Neural cell (in vitro differentiated cells): Measurements from ENCODE around the gene APBA1. TPM values are rescaled to one million over a fixed set of nuclear protein-coding genes. Genes with fewer than 3 reads are reported as not detected.

Source experiments
- H2AFZ ChIP-seq: fragments of 200-600, 300-800 bp; sonication (generic), shearing (Covaris generic); 2 replicates; pipeline ENCODE4 v1.6.0; 2014; ENCODE audit warnings: low read depth, mild to moderate bottlenecking, antibody characterized with exemption, low read length, moderate library complexity
- H3F3A ChIP-seq: fragments of 200-600 bp; shearing (Covaris generic); 2 replicates; pipeline ENCODE4 v1.6.1; 2016; ENCODE audit warnings: mild to moderate bottlenecking, moderate library complexity, mixed read lengths, antibody characterized with exemption, low read length; ENCODE audit not compliant: insufficient read depth, poor library complexity, severe bottlenecking
- H3K27ac ChIP-seq: fragments of 200-600, 300-800 bp; sonication (generic), shearing (Covaris generic); 2 replicates; pipeline ENCODE4 v1.5.1; 2014; ENCODE audit warnings: mild to moderate bottlenecking, low read length, moderate library complexity
- H3K27me3 ChIP-seq: fragments of 300-800, 200-600 bp; sonication (generic), shearing (Covaris generic); 2 replicates; pipeline ENCODE4 v1.6.0; 2014; ENCODE audit warnings: mild to moderate bottlenecking, low read depth, low read length, moderate library complexity; ENCODE audit not compliant: insufficient read depth
- H3K36me3 ChIP-seq: fragments of 300-800, 200-600 bp; sonication (generic), shearing (Covaris generic); 2 replicates; pipeline ENCODE4 v1.5.1; 2014; ENCODE audit warnings: mild to moderate bottlenecking, antibody characterized with exemption, low read length, moderate library complexity; ENCODE audit not compliant: insufficient read depth
- H3K4me2 ChIP-seq: fragments of 300-800, 200-600 bp; sonication (generic), shearing (Covaris generic); 2 replicates; pipeline ENCODE4 v1.6.0; 2014; ENCODE audit warnings: mild to moderate bottlenecking, low read length
- H3K4me3 ChIP-seq: fragments of 300-800, 200-600 bp; sonication (generic), shearing (Covaris generic); 2 replicates; pipeline ENCODE4 v1.5.1; 2014; ENCODE audit warnings: mild to moderate bottlenecking, low read length, moderate library complexity
- H3K79me2 ChIP-seq: fragments of 200-600 bp; shearing (Covaris generic); replicated peaks from 2 replicates; pipeline ENCODE4 v1.6.0; 2014; ENCODE audit warnings: mild to moderate bottlenecking, low read length, moderate library complexity; ENCODE audit not compliant: insufficient read depth
- H3K9ac ChIP-seq: fragments of 300-800, 200-600 bp; sonication (generic), shearing (Covaris generic); 2 replicates; pipeline ENCODE4 v1.6.1; 2016; ENCODE audit warnings: mild to moderate bottlenecking, low read length, mixed read lengths
- H3K9me2 ChIP-seq: fragments of 200-600 bp; shearing (Covaris generic); 2 replicates; pipeline ENCODE4 v1.6.1; 2016; ENCODE audit warnings: mild to moderate bottlenecking, low read length, mixed read lengths; ENCODE audit not compliant: insufficient read depth
- H3K9me3 ChIP-seq: fragments of 200-600, 300-800 bp; sonication (generic), shearing (Covaris generic); 2 replicates; pipeline ENCODE4 v1.6.1; 2016; ENCODE audit warnings: mild to moderate bottlenecking, mixed run types, low read length, moderate library complexity, mixed read lengths
- H4K20me1 ChIP-seq: fragments of 200-600 bp; shearing (Covaris generic); 2 replicates; pipeline ENCODE4 v1.6.1; 2016; ENCODE audit warnings: mild to moderate bottlenecking, mixed run types; ENCODE audit not compliant: insufficient read depth
- EP300 ChIP-seq: fragments of 450-650 bp; conservative IDR thresholded peaks from 2 replicates; pipeline ENCODE4 v1.6.1; 2014; ENCODE audit warnings: antibody characterized with exemption, mild to moderate bottlenecking, moderate library complexity; ENCODE audit not compliant: poor library complexity, severe bottlenecking
- EZH2 ChIP-seq: fragments of 200-600, 300-800 bp; shearing (Covaris generic), sonication (generic); IDR thresholded peaks from 2 replicates; pipeline ENCODE4 v1.6.1; 2014; ENCODE audit warnings: antibody characterized with exemption, low read length, borderline replicate concordance, mild to moderate bottlenecking; ENCODE audit not compliant: insufficient read depth, poor library complexity, severe bottlenecking
- MXI1 ChIP-seq: fragments of 450-650 bp; conservative IDR thresholded peaks from 2 replicates; pipeline ENCODE4 v1.6.1; 2014; ENCODE audit warnings: antibody characterized with exemption, mild to moderate bottlenecking; ENCODE audit not compliant: poor library complexity, severe bottlenecking
- POLR2AphosphoS5 ChIP-seq: IDR thresholded peaks from 2 replicates; pipeline ENCODE4 v1.6.1; 2012
- RAD21 ChIP-seq: fragments of 450-650 bp; conservative IDR thresholded peaks from 2 replicates; pipeline ENCODE4 v1.6.1; 2014; ENCODE audit warnings: antibody characterized with exemption, mild to moderate bottlenecking, moderate library complexity
- SMC3 ChIP-seq: fragments of 450-650 bp; conservative IDR thresholded peaks from 2 replicates; pipeline ENCODE4 v1.6.1; 2014; ENCODE audit warnings: antibody characterized with exemption, mild to moderate bottlenecking, moderate library complexity; ENCODE audit not compliant: poor library complexity
- TAF1 ChIP-seq: IDR thresholded peaks from 2 replicates; pipeline ENCODE4 v1.6.1; 2012; ENCODE audit warnings: low read depth
- polyA plus RNA-seq: library from polyadenylated mRNA; depleted of rRNA; stranded (reverse); fragments of >200 nt; gene quantifications from 2 replicates; pipeline ENCODE4 v1.2.3, GENCODE V29; 2014
- TF ChIP-seq, protein P1 (sequence below): fragments of 450-650 bp; IDR thresholded peaks from 2 replicates; pipeline ENCODE4 v1.5.1; 2014; ENCODE audit warnings: antibody characterized with exemption, mild to moderate bottlenecking, moderate library complexity; ENCODE audit not compliant: poor library complexity, severe bottlenecking
- TF ChIP-seq, protein P2 (sequence below): IDR thresholded peaks from 2 replicates; pipeline ENCODE4 v1.6.1; 2012; ENCODE audit warnings: borderline replicate concordance

APBA1 gene
- polyA plus RNA-seq, 1 donor from 2014 or later: 10.9 TPM

DNA sequence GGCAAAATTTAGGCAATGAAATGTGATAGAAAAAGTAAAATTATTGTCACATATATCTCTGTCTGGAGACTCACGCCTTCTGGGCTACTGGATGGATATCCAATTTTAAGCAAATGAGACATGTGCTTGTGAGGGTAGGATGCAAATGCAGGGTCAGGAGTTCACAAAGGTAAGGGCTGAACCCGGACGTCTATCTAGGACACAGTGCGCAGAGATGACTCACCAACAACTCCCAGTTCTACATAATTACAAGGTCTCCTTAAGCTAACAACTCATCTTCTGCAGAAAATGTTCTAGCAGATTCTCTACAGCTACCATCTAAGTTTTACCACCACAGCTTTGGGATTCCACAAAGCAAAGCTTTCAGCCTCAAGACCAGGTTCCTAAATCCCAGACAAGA, 186.7 kb downstream of the APBA1 start:
- Histone ChIP-seq H3K27ac (no peak overlapping the region), H3K27me3 (no peaks in the 10 kb centered on the region), H2AFZ (no peak overlapping the region), H3K9ac (no peak overlapping the region), H3K4me3 (no peak overlapping the region), H3K79me2 (no peaks in the 10 kb centered on the region), H3K9me3 (peaks cover 2% of the 10 kb centered on the region), H3K9me2 (no peaks in the 10 kb centered on the region), H4K20me1 (no peaks in the 10 kb centered on the region), H3F3A (no peaks in the 10 kb centered on the region), H3K4me2 (no peak overlapping the region), H3K36me3 (no peaks in the 10 kb centered on the region)
- TF ChIP-seq EP300 (no peak), TAF1 (no peak)
- TF ChIP-seq, protein P1, sequence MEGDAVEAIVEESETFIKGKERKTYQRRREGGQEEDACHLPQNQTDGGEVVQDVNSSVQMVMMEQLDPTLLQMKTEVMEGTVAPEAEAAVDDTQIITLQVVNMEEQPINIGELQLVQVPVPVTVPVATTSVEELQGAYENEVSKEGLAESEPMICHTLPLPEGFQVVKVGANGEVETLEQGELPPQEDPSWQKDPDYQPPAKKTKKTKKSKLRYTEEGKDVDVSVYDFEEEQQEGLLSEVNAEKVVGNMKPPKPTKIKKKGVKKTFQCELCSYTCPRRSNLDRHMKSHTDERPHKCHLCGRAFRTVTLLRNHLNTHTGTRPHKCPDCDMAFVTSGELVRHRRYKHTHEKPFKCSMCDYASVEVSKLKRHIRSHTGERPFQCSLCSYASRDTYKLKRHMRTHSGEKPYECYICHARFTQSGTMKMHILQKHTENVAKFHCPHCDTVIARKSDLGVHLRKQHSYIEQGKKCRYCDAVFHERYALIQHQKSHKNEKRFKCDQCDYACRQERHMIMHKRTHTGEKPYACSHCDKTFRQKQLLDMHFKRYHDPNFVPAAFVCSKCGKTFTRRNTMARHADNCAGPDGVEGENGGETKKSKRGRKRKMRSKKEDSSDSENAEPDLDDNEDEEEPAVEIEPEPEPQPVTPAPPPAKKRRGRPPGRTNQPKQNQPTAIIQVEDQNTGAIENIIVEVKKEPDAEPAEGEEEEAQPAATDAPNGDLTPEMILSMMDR: no peak

DNA sequence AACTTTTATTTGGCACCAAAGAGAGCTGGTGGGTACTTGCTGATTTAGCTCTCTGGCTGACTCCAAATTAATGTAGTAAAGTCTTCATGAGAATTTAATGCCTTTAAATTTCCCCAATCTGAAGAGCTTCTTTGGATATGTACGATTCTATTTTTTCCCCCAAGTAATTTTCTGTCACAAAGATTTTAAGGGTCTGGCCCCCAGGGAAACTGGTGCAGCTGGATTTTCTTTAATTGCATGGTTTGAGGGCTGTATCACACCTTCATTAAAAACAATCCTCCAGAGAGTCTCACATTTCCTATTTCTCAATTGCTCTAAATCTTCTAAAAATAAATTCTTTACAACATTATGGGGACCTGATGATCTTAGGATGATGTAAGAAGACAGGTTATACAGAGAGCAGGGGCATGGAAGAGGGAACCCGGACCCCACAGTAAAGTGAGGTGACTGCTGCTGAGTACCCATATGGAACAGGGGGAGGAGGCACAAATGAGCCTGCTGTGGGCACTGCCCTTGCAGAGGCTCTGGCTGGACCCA, 188.2 kb downstream of the APBA1 start:
- H3K27ac ChIP-seq: no peak overlapping the region
- no peaks in the 10 kb centered on the region for H3K27me3 ChIP-seq
- peaks cover 2% of the 10 kb centered on the region for H3K9me3 ChIP-seq
- no peaks in the 10 kb centered on the region for H4K20me1 ChIP-seq
- H3K9ac ChIP-seq: no peak overlapping the region
- no peaks in the 10 kb centered on the region for H3K36me3 ChIP-seq
- no peak overlapping the region for H3K4me2 ChIP-seq
- H2AFZ ChIP-seq: no peak overlapping the region
- no peak for TF ChIP-seq MXI1
- TF ChIP-seq RAD21: no peak
- TF ChIP-seq EZH2: no peak
- no peak for TF ChIP-seq TAF1
- TF ChIP-seq, protein P1: no peak
- no peak for TF ChIP-seq EP300
- no peak for TF ChIP-seq POLR2AphosphoS5
- TF ChIP-seq, protein P2, sequence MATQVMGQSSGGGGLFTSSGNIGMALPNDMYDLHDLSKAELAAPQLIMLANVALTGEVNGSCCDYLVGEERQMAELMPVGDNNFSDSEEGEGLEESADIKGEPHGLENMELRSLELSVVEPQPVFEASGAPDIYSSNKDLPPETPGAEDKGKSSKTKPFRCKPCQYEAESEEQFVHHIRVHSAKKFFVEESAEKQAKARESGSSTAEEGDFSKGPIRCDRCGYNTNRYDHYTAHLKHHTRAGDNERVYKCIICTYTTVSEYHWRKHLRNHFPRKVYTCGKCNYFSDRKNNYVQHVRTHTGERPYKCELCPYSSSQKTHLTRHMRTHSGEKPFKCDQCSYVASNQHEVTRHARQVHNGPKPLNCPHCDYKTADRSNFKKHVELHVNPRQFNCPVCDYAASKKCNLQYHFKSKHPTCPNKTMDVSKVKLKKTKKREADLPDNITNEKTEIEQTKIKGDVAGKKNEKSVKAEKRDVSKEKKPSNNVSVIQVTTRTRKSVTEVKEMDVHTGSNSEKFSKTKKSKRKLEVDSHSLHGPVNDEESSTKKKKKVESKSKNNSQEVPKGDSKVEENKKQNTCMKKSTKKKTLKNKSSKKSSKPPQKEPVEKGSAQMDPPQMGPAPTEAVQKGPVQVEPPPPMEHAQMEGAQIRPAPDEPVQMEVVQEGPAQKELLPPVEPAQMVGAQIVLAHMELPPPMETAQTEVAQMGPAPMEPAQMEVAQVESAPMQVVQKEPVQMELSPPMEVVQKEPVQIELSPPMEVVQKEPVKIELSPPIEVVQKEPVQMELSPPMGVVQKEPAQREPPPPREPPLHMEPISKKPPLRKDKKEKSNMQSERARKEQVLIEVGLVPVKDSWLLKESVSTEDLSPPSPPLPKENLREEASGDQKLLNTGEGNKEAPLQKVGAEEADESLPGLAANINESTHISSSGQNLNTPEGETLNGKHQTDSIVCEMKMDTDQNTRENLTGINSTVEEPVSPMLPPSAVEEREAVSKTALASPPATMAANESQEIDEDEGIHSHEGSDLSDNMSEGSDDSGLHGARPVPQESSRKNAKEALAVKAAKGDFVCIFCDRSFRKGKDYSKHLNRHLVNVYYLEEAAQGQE: no peak
- TF ChIP-seq SMC3: no peak
- no peaks in the 10 kb centered on the region for H3K9me2 ChIP-seq
- H3F3A ChIP-seq: no peaks in the 10 kb centered on the region
- no peaks in the 10 kb centered on the region for H3K79me2 ChIP-seq
- no peak overlapping the region for H3K4me3 ChIP-seq
